HepG2 (cell line): Measurements from ENCODE around the gene NAV2. TPM values are rescaled to one million over a fixed set of nuclear protein-coding genes. Genes with fewer than 3 reads are reported as not detected.

Experiments used
- ATAC-seq: fragments of 200-7000 bp; cut with Tn5 transposase; 3 replicates; pipeline ENCODE4 v1.9.1; 2020; ENCODE audit warnings: mild to moderate bottlenecking, moderate library complexity
- BruUV-seq: library from RNA; stranded (reverse); fragments of 400-500 nt; replicated peaks from 2 replicates; lab custom pipeline; 2021; lab: Mats Ljungman, UMichigan
- CTCF ChIA-PET: fragments of 300-600 bp; formaldehyde crosslinking; extraction: SDS; loops from one replicate; lab custom pipeline; 2021; ENCODE audit warnings: low total read pairs, inconsistent platforms, low intra/inter-chr PET ratio; lab: Yijun Ruan, JAX
- POLR2A ChIA-PET: fragments of 350-600 bp; sonication (Branson Sonifier 250); formaldehyde crosslinking; loops from one replicate; lab custom pipeline; 2020; ENCODE audit warnings: antibody characterized with exemption, inconsistent platforms; lab: Yijun Ruan, JAX
- DNase-seq: peaks from one replicate; pipeline ENCODE4 v3.0.0-alpha.2; 2015; ENCODE audit warnings: low spot score
- FAIRE-seq: peaks from 3 replicates; lab custom pipeline; 2011; peaks lifted over from hg19 to GRCh38; lab: Jason Lieb, UNC
- H2AFZ ChIP-seq: one replicate; pipeline ENCODE4 v1.6.1; 2011; ENCODE audit warnings: low read length, inconsistent platforms
- H3K27ac ChIP-seq: fragments of 300-600 bp; 3 replicates; pipeline ENCODE4 v1.8.0; 2011; ENCODE audit warnings: mixed run types, mild to moderate bottlenecking, mixed read lengths, low read length, inconsistent platforms; ENCODE audit not compliant: insufficient read depth; ENCODE audit errors: extremely low read length
- H3K27me3 ChIP-seq, 2 experiments: fragments of 200-600 bp in 1 of 2; 2 replicates in 1 of 2; 3 replicates in 1 of 2; pipeline versions ENCODE4 v1.6.0 to v1.8.0; 2011; ENCODE audit warnings: low read length in 2 of 2, mild to moderate bottlenecking in 2 of 2, moderate library complexity in 2 of 2, inconsistent platforms in 1 of 2; ENCODE audit not compliant: insufficient read depth in 2 of 2, control insufficient read depth in 1 of 2
- H3K36me3 ChIP-seq, 2 experiments: fragments of 200-600 bp in 1 of 2; replicated peaks in 1 of 2; 2 replicates in 1 of 2; 3 replicates in 1 of 2; pipeline versions ENCODE4 v1.5.1 to v1.8.0; 2011; ENCODE audit warnings: low read length in 2 of 2, inconsistent platforms in 1 of 2; ENCODE audit not compliant: insufficient read depth in 2 of 2, control insufficient read depth in 1 of 2
- H3K4me1 ChIP-seq: 2 replicates; pipeline ENCODE4 v1.5.1; 2012; ENCODE audit warnings: low read length, inconsistent platforms; ENCODE audit not compliant: insufficient read depth
- H3K4me2 ChIP-seq: 2 replicates; pipeline ENCODE4 v1.6.0; 2011; ENCODE audit warnings: low read depth, low read length, inconsistent platforms
- H3K4me3 ChIP-seq, 3 experiments: fragments of 200-600 bp in 1 of 3; sonication (generic), shearing (Covaris generic) in 1 of 3; replicated peaks in 1 of 3; 2 replicates each; pipeline ENCODE4 v1.5.1; 2011 to 2016; ENCODE audit warnings: low read length in 3 of 3, inconsistent platforms in 2 of 3, low read depth in 2 of 3, mild to moderate bottlenecking in 2 of 3, control low read depth in 1 of 3, mixed read lengths in 1 of 3; ENCODE audit not compliant: insufficient read depth in 1 of 3
- H3K79me2 ChIP-seq: one replicate; pipeline ENCODE4 v1.6.1; 2011; ENCODE audit warnings: low read length, inconsistent platforms; ENCODE audit not compliant: insufficient read depth
- H3K9ac ChIP-seq: 2 replicates; pipeline ENCODE4 v1.6.0; 2011; ENCODE audit warnings: mild to moderate bottlenecking, low read depth, low read length, inconsistent platforms; ENCODE audit not compliant: insufficient read depth
- H3K9me3 ChIP-seq: 2 replicates; pipeline ENCODE4 v1.5.1; 2012; ENCODE audit warnings: mild to moderate bottlenecking, low read length
- H4K20me1 ChIP-seq: 2 replicates; pipeline ENCODE4 v1.6.0; 2011; ENCODE audit warnings: inconsistent platforms, mild to moderate bottlenecking, low read length, moderate library complexity; ENCODE audit not compliant: insufficient read depth
- GATAD1 ChIP-seq: IDR thresholded peaks from 2 replicates; pipeline ENCODE4 v1.6.1; 2016; ENCODE audit warnings: missing genetic modification reagents, missing compliant biosample characterization
- KLF13 ChIP-seq: sonication (generic); formaldehyde crosslinking; IDR thresholded peaks from 2 replicates; pipeline ENCODE4 v1.4.0; 2020; ENCODE audit warnings: mild to moderate bottlenecking, missing genetic modification reagents
- MXD4 ChIP-seq: IDR thresholded peaks from 2 replicates; pipeline ENCODE4 v1.6.1; 2016; ENCODE audit warnings: mild to moderate bottlenecking, missing biosample characterization, missing genetic modification reagents
- POGZ ChIP-seq: sonication (generic); formaldehyde crosslinking; IDR thresholded peaks from 2 replicates; pipeline ENCODE4 v1.4.0; 2020; ENCODE audit warnings: mild to moderate bottlenecking, missing genetic modification reagents
- RFXAP ChIP-seq: sonication (generic); formaldehyde crosslinking; IDR thresholded peaks from 2 replicates; pipeline ENCODE4 v1.4.0; 2020; ENCODE audit warnings: missing genetic modification reagents, borderline replicate concordance
- STAG1 ChIP-seq: sonication (generic); formaldehyde crosslinking; IDR thresholded peaks from 2 replicates; pipeline ENCODE4 v1.4.0; 2020; ENCODE audit warnings: missing genetic modification reagents
- USF2 ChIP-seq, 2 experiments: sonication (generic) in 1 of 2; formaldehyde crosslinking in 1 of 2; IDR thresholded peaks; 2 replicates each; pipeline versions ENCODE4 v1.5.1 to v1.6.1; 2011 to 2020; ENCODE audit warnings: borderline replicate concordance in 1 of 2, low read depth in 1 of 2, low read length in 1 of 2, mild to moderate bottlenecking in 1 of 2, missing genetic modification reagents in 1 of 2, moderate library complexity in 1 of 2
- ZNF710 ChIP-seq: sonication (generic); formaldehyde crosslinking; IDR thresholded peaks from 2 replicates; pipeline ENCODE4 v1.5.0; 2020; ENCODE audit warnings: mild to moderate bottlenecking, missing genetic modification reagents, borderline replicate concordance
- ZNF75D ChIP-seq: sonication (generic); formaldehyde crosslinking; IDR thresholded peaks from 2 replicates; pipeline ENCODE4 v1.8.1; 2023; ENCODE audit warnings: missing genetic modification reagents, mild to moderate bottlenecking, borderline replicate concordance
- WGBS: methylation state at CpG from one replicate; pipeline ENCODE4 v1.1.6; 2017; ENCODE audit warnings: low lambda C conversion rate; 5-methylcytosine and 5-hydroxymethylcytosine counted together
- in situ Hi-C: cut with HindIII; loops from 2 replicates; pipeline ENCODE4 v1.10.0; 2017; ENCODE audit warnings: low pct_unique_long_range_greater_than_20kb; ENCODE audit not compliant: extremely low pct_ligation_motif_present
- intact Hi-C: fragments of 100-400 bp; cut with micrococcal nuclease; formaldehyde crosslinking; loops from one replicate; pipeline ENCODE4 v1.10.0; 2022; ENCODE audit not compliant: unreplicated experiment
- polyA plus RNA-seq, 8 experiments: library from polyadenylated mRNA; depleted of rRNA in 3 of 8; stranded (reverse) in 7 of 8; unstranded in 1 of 8; fragments of >200 nt; fragmentation: Illumina TruSeq in 4 of 8; extraction: Trizol in 4 of 8; gene quantifications; 2 replicates each; pipeline versions ENCODE4 v1.2.1 to v1.2.3, GENCODE V29; 2011 to 2016; ENCODE audit warnings: low read depth in 4 of 8, missing spikeins in 1 of 8, mixed read lengths in 1 of 8; ENCODE audit not compliant: insufficient read depth in 1 of 8
- total RNA-seq, 5 experiments: library from RNA; depleted of rRNA; stranded (reverse); fragments of >200 nt; fragmentation: Illumina TruSeq; extraction: Trizol; gene quantifications; 2 replicates each; pipeline ENCODE4 v1.2.3, GENCODE V29; 2016; ENCODE audit warnings: low read depth in 1 of 5
- TF ChIP-seq, protein P1 (sequence below): sonication (generic); formaldehyde crosslinking; IDR thresholded peaks from 2 replicates; pipeline ENCODE4 v1.5.0; 2020; ENCODE audit warnings: mild to moderate bottlenecking, missing genetic modification reagents
- TF ChIP-seq, protein P2 (sequence below): sonication (generic); formaldehyde crosslinking; IDR thresholded peaks from 2 replicates; pipeline ENCODE4 v1.4.0; 2020; ENCODE audit warnings: mild to moderate bottlenecking, missing genetic modification reagents

Gene NAV2
- total and polyA plus RNA-seq, 2 of the 13 experiments (the other 11 are each of a cell fraction or from before 2014, with no cell fraction given), result 9.3 to 34.6 TPM

- H4K20me1 ChIP-seq, result no peaks in the 10 kb centered on the region
- DNase-seq, result no peak
- TF ChIP-seq ZNF710 (CRISPR knock-in tag) (no peak), KLF13 (no peak), ZNF75D (CRISPR knock-in tag) (no peak), USF2 (IDR thresholded peaks at IDR 0.05; ENCODE audit: low read depth, low read length) (no peak), USF2 (CRISPR knock-in tag; IDR thresholded peaks at IDR 0.05; ENCODE audit: borderline replicate concordance) (no peak), GATAD1 (CRISPR knock-in tag) (no peak), POGZ (no peak), STAG1 (CRISPR knock-in tag) (no peak), MXD4 (CRISPR knock-in tag) (no peak), RFXAP (CRISPR knock-in tag) (no peak)
- TF ChIP-seq, protein P1, sequence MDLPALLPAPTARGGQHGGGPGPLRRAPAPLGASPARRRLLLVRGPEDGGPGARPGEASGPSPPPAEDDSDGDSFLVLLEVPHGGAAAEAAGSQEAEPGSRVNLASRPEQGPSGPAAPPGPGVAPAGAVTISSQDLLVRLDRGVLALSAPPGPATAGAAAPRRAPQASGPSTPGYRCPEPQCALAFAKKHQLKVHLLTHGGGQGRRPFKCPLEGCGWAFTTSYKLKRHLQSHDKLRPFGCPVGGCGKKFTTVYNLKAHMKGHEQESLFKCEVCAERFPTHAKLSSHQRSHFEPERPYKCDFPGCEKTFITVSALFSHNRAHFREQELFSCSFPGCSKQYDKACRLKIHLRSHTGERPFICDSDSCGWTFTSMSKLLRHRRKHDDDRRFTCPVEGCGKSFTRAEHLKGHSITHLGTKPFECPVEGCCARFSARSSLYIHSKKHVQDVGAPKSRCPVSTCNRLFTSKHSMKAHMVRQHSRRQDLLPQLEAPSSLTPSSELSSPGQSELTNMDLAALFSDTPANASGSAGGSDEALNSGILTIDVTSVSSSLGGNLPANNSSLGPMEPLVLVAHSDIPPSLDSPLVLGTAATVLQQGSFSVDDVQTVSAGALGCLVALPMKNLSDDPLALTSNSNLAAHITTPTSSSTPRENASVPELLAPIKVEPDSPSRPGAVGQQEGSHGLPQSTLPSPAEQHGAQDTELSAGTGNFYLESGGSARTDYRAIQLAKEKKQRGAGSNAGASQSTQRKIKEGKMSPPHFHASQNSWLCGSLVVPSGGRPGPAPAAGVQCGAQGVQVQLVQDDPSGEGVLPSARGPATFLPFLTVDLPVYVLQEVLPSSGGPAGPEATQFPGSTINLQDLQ (CRISPR knock-in tag), result no peak
- TF ChIP-seq, protein P2, sequence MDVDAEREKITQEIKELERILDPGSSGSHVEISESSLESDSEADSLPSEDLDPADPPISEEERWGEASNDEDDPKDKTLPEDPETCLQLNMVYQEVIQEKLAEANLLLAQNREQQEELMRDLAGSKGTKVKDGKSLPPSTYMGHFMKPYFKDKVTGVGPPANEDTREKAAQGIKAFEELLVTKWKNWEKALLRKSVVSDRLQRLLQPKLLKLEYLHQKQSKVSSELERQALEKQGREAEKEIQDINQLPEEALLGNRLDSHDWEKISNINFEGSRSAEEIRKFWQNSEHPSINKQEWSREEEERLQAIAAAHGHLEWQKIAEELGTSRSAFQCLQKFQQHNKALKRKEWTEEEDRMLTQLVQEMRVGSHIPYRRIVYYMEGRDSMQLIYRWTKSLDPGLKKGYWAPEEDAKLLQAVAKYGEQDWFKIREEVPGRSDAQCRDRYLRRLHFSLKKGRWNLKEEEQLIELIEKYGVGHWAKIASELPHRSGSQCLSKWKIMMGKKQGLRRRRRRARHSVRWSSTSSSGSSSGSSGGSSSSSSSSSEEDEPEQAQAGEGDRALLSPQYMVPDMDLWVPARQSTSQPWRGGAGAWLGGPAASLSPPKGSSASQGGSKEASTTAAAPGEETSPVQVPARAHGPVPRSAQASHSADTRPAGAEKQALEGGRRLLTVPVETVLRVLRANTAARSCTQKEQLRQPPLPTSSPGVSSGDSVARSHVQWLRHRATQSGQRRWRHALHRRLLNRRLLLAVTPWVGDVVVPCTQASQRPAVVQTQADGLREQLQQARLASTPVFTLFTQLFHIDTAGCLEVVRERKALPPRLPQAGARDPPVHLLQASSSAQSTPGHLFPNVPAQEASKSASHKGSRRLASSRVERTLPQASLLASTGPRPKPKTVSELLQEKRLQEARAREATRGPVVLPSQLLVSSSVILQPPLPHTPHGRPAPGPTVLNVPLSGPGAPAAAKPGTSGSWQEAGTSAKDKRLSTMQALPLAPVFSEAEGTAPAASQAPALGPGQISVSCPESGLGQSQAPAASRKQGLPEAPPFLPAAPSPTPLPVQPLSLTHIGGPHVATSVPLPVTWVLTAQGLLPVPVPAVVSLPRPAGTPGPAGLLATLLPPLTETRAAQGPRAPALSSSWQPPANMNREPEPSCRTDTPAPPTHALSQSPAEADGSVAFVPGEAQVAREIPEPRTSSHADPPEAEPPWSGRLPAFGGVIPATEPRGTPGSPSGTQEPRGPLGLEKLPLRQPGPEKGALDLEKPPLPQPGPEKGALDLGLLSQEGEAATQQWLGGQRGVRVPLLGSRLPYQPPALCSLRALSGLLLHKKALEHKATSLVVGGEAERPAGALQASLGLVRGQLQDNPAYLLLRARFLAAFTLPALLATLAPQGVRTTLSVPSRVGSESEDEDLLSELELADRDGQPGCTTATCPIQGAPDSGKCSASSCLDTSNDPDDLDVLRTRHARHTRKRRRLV (CRISPR knock-in tag), result no peak
- TF ChIP-seq, all 625 proteins: peak for 0
- no peaks in the 10 kb centered on the region for H3K79me2 ChIP-seq
- H3K36me3 ChIP-seq, result no peaks in the 10 kb centered on the region
- H3K27ac ChIP-seq, result no peak overlapping the region
- H3K4me1 ChIP-seq, result no peaks in the 10 kb centered on the region
- no peak overlapping the region for H2AFZ ChIP-seq
- ChIA-PET POLR2A (no interaction called here), CTCF (no interaction called here)
- H3K9me3 ChIP-seq, result no peaks in the 10 kb centered on the region
- ATAC-seq (no peak), FAIRE-seq (no peak)
- intact Hi-C loops, result no loop called here
- in situ Hi-C loops, result no loop called here
- no TSS peak for BruUV-seq
- no peak overlapping the region for H3K9ac ChIP-seq
- no peak overlapping the region for H3K4me2 ChIP-seq
- no peak overlapping the region for H3K4me3 ChIP-seq
- peaks cover 0 to 7% of the 10 kb centered on the region in 2 experiments; a peak in 1 of 5 replicates for H3K27me3 ChIP-seq
- 38% methylated on average over 2 of the region's 2 CpGs for WGBS
Measured at GRCh38 chr11:19894404-19894803, 181.8 kb downstream of the NAV2 start.
